Retinal pigment epithelial cell (primary cell): Measurements from ENCODE around the gene PSRC1.

Source experiments
- DNase-seq: peaks from one replicate; pipeline ENCODE4 v3.0.0-alpha.2; 2010; ENCODE audit warnings: low read depth
- H3K4me3 ChIP-seq: 2 replicates; pipeline ENCODE4 v1.5.1; 2011; ENCODE audit warnings: mild to moderate bottlenecking, low read length, control low read depth, moderate library complexity
- TF ChIP-seq, protein P1 (sequence below): conservative IDR thresholded peaks from 2 replicates; pipeline ENCODE4 v1.5.1; 2011; ENCODE audit warnings: low read depth, low read length, control low read depth, inconsistent platforms

PSRC1 gene

DNA sequence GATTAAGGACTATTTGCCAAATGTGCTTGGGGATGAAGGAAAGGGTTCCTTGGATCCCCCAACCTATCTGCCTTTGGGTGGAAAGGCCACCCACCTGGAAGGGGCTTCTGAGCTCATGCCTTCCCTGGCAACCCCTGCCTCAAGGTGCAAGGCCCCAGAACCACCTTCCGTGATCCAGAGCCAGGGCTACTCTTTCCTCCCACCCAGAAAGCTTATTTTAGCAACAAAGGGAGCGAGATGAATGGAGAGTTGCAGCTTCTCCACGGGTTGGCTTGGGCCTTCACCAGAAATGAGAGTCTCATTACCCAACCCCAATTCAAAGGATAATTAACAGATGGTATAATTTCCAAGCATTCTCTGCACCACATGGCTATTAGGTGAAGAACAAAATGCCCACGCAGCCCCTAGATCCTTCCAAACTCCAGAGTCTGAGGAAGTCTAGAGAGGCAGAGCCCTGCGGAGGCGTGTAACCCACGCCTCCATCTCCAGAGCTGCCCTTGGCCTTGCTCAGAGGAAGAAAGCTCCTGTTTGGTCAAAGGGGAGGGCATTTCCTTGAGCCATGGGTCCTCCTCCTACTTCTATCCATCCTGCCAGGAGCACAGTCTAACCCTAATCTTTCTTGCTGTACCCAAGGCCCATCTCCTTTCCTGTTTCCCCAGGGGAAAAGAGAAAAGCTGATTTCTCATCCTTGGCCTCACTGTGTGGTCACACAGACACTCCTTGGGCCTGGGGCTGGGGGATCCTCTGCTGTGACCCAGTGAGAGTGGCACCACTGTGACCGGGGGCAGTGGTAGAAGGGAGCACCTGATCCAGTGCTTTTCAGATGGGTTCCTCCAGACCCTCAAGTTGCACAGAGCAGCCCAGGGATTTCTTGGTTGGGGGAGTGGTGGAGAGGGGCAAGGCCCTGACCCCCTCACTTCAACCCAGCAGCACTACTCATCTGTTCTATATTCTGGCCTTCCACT, 35.3 kb downstream of the PSRC1 start:
- DNase-seq: no peak
- TF ChIP-seq, protein P1, sequence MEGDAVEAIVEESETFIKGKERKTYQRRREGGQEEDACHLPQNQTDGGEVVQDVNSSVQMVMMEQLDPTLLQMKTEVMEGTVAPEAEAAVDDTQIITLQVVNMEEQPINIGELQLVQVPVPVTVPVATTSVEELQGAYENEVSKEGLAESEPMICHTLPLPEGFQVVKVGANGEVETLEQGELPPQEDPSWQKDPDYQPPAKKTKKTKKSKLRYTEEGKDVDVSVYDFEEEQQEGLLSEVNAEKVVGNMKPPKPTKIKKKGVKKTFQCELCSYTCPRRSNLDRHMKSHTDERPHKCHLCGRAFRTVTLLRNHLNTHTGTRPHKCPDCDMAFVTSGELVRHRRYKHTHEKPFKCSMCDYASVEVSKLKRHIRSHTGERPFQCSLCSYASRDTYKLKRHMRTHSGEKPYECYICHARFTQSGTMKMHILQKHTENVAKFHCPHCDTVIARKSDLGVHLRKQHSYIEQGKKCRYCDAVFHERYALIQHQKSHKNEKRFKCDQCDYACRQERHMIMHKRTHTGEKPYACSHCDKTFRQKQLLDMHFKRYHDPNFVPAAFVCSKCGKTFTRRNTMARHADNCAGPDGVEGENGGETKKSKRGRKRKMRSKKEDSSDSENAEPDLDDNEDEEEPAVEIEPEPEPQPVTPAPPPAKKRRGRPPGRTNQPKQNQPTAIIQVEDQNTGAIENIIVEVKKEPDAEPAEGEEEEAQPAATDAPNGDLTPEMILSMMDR: no peak

DNA sequence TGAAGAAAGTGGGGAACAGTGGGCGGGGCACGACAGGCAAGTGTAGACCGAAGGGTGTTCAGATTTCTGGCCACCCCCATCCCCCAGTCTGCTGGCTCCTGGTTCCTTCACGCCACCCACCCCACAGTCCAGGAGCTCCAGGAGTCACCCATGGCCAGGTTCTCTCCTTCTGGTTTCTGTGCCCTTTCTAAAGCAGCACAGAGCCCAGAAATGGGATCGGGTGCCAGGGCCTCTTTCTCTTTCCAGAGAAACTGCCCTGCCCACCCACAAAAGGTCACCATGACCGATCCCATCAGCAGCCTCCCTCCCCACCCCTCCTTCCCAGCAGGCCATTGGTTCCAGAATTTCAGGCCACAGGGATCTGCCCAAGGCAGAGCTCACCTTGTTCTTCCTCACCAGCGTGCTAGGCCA, 36.8 kb downstream of the PSRC1 start:
- no peak overlapping the region for H3K4me3 ChIP-seq
- no peak for DNase-seq
- TF ChIP-seq, protein P1: no peak

More for the DNA sequence above, 35.3 kb downstream of the PSRC1 start:
- no peak overlapping the region for H3K4me3 ChIP-seq

DNA sequence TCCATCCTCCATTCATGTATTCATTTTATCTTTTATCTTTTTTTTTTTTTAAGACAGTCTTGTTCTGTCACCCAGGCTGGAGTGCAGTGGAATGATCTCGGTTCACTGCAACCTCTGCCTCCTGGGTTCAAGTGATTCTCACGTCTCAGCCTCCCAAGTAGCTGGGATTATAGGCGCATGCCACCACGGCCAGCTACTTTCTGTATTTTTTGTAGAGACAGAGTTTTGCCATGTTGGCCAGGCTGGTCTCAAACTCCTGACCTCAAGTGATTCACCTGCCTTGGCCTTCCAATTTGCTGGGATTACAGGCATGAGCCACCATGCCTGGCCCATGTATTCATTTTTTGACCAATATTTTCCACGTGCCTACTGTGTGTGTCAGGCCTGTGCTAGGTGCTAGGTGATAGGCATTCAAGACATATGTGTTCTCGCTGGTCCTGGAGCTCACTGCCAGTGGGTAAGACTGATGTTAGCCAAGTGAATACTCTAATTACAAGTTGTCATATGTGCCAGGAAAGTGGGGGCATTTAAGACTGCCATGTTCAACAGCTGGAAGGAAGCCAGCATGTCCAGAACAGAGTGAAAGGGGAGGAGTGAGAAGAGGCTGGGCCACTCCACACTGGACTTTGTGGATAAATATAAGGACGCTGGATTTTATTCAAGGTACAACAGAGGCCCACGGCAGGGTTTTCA, 38.9 kb downstream of the PSRC1 start:
- no peak overlapping the region for H3K4me3 ChIP-seq
- TF ChIP-seq, protein P1: no peak
- no peak for DNase-seq

DNA sequence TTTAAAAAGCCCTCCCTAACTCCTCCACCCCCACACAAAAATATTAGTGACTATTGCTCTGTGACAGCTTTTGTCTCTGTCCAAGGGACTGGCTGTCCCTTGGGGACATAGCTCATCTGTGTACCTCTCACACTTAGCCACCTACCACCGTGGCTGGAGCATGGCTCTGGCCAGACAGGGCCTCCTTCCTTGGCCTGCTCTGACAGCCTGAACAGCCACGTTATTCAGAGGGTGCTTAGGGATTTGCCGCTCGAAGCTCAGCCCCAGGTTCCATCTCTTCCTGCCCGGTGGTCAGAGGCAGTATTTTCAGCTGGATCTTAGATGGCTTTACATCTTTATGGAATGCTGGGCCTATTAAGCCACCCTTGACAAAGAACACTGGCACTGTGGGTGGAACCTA, 39.7 kb downstream of the PSRC1 start:
- DNase-seq: no peak
- H3K4me3 ChIP-seq: no peak overlapping the region
- TF ChIP-seq, protein P1: no peak

DNA sequence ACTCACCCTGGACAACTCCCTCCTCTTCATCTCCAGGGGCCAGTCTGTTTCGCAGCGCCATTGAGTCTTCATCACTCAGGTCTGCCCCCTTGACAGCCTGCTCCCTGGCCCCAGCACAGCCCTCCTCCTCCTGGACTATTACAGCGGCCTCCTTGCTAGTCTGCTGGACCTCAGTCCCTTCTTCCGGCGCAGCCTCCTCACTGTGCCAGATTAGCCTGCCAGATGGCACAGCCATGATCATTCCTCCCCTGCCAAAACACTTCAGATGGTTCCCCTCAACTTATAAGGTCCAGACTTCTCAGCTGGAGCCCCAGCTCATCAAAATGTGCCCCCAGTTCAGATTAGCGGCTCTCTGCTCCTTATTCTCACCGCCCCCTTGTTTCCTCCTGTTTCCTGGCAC, 40.6 kb downstream of the PSRC1 start:
- TF ChIP-seq, protein P1: no peak
- no peak overlapping the region for H3K4me3 ChIP-seq
- DNase-seq: no peak

DNA sequence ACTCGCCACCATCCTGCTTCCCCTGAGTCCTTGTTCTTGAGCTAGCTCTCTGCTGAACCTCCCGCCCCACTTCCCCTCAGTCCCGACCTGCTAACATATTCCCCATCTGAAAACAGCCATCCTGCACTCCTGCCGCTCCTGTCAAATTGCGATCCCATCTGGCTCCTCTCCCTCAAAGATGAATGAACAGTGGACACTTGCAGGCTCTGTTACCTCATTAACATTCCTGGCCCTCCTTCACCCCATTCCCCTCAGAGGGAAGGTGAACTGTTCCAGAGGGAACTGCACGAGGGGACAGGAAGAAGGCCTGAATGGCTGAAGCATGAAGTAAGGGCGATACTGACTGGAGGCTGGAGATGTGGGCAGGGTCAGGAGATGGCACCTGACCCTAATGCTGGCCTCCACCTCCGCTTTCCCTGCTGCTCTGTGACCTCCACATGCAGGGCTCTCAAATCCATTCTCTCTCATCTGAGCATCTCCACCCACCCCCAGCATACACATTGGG, 41.1 kb downstream of the PSRC1 start:
- H3K4me3 ChIP-seq: no peak overlapping the region
- no peak for DNase-seq
- TF ChIP-seq, protein P1: no peak
